Sigmoid colon (tissue), 7 donors: ENCODE results near the gene NHLRC1. TPM values are rescaled to one million over a fixed set of nuclear protein-coding genes. Genes with fewer than 3 reads are reported as not detected.

Experiments
- DNase-seq: peaks from one replicate; pipeline ENCODE4 v3.0.0-alpha.2; 2019
- H3K27ac ChIP-seq, 4 donors: fragments of 200-600 bp; sonication (generic); one replicate each; pipeline ENCODE4 v1.5.1; 2016 to 2019; ENCODE audit warnings: mild to moderate bottlenecking in 1 of 4
- H3K27me3 ChIP-seq, 3 donors: fragments of 200-600 bp; sonication (generic); one replicate each; pipeline ENCODE4 v1.5.1; 2019; ENCODE audit warnings: mild to moderate bottlenecking in 1 of 3
- H3K36me3 ChIP-seq, 4 donors: fragments of 200-600 bp; sonication (generic); one replicate each; pipeline ENCODE4 v1.5.1; 2016 to 2019
- H3K4me1 ChIP-seq, 4 donors: fragments of 200-600 bp; sonication (generic); one replicate each; pipeline ENCODE4 v1.5.1; 2017 to 2019
- H3K4me3 ChIP-seq, 4 donors: fragments of 200-600 bp; sonication (generic); one replicate each; pipeline ENCODE4 v1.5.1; 2017 to 2019; ENCODE audit warnings: mild to moderate bottlenecking in 2 of 4, moderate library complexity in 1 of 4
- H3K9me3 ChIP-seq, 4 donors: fragments of 200-600 bp in 3 of 4; sonication (generic) in 3 of 4; one replicate each; pipeline versions ENCODE4 v1.5.1 to v1.6.1; 2013 to 2019
- CTCF ChIP-seq, 4 experiments: fragments of 450-650 bp in 3 of 4; fragments of 200-600 bp in 1 of 4; IDR thresholded peaks; one replicate each; pipeline ENCODE4 v1.5.1; 2016 to 2019; ENCODE audit warnings: antibody characterized with exemption in 4 of 4, mild to moderate bottlenecking in 3 of 4, moderate library complexity in 2 of 4
- EP300 ChIP-seq, 4 donors: sonication (generic); formaldehyde crosslinking; IDR thresholded peaks; one replicate each; pipeline ENCODE4 v1.6.1; 2017; ENCODE audit warnings: antibody characterized with exemption in 4 of 4
- POLR2A ChIP-seq, 2 donors: fragments of 450-650 bp; IDR thresholded peaks; one replicate each; pipeline ENCODE4 v1.6.1; 2016; ENCODE audit warnings: antibody characterized with exemption in 2 of 2, mild to moderate bottlenecking in 2 of 2, moderate library complexity in 2 of 2
- POLR2AphosphoS5 ChIP-seq, 4 donors: sonication (generic); formaldehyde crosslinking; IDR thresholded peaks; one replicate each; pipeline ENCODE4 v1.6.1; 2017; ENCODE audit warnings: antibody characterized with exemption in 4 of 4
- WGBS, 2 donors: extraction: QIAGEN DNeasy Blood & Tissue Kit; methylation state at CpG; one replicate each; pipeline ENCODE4 v1.1.7; 2013; 5-methylcytosine and 5-hydroxymethylcytosine counted together
- intact Hi-C: fragments of 100-400 bp; cut with DNase I; formaldehyde crosslinking; loops from one replicate; pipeline ENCODE4 v1.15.1; 2023
- polyA plus RNA-seq, 3 donors: library from polyadenylated mRNA; stranded (reverse); fragments of 200-250 nt; gene quantifications; one replicate each; pipeline ENCODE4 v1.2.3, GENCODE V29; 2013
- total RNA-seq, 4 donors: library from RNA; depleted of rRNA; stranded (reverse); fragments of >200 nt; gene quantifications; one replicate each; pipeline ENCODE4 v1.1.0, GENCODE V29; 2016
- donor health status: healthy with polysubstance abuse.
- donor health status: Bipolar disorder and iron deficiency.
- donor health status: healthy.

Gene NHLRC1
- total and polyA plus RNA-seq, 7 donors, result 1.2 to 3.0 (median 1.5) TPM

GRCh38 chr6:18076231-18076630 is 46.2 kb downstream of the NHLRC1 start:
- Histone ChIP-seq H3K27ac (no peak overlapping the region), H3K4me3 (no peak overlapping the region), H3K9me3 (peaks cover 0 to 4% (median 0%) of the 10 kb centered on the region in 4 donors), H3K36me3 (no peaks in the 10 kb centered on the region), H3K4me1 (peaks cover 0 to 3% (median 0%) of the 10 kb centered on the region in 4 donors), H3K27me3 (no peaks in the 10 kb centered on the region)
- TF ChIP-seq EP300 (IDR thresholded peaks at IDR 0.05), result no peak
- no peak for TF ChIP-seq POLR2AphosphoS5 (IDR thresholded peaks at IDR 0.05)
- TF ChIP-seq CTCF (IDR thresholded peaks at IDR 0.05), result no peak
- no peak for TF ChIP-seq POLR2A (IDR thresholded peaks at IDR 0.05)
- no peak for DNase-seq
- 94% methylated on average over 4 of the region's 4 CpGs for WGBS, 2 donors
- intact Hi-C loops, result no loop called here

GRCh38 chr6:18072841-18073240 is 49.6 kb downstream of the NHLRC1 start:
- Histone ChIP-seq H3K27me3 (no peaks in the 10 kb centered on the region), H3K36me3 (no peaks in the 10 kb centered on the region), H3K27ac (no peak overlapping the region), H3K9me3 (peaks cover 0 to 4% (median 0%) of the 10 kb centered on the region in 4 donors), H3K4me1 (peaks cover 0 to 3% (median 0%) of the 10 kb centered on the region in 4 donors), H3K4me3 (no peak overlapping the region)
- intact Hi-C loops, result no loop called here
- DNase-seq, result no peak
- TF ChIP-seq CTCF (IDR thresholded peaks at IDR 0.05) (no peak), POLR2AphosphoS5 (IDR thresholded peaks at IDR 0.05) (no peak), POLR2A (IDR thresholded peaks at IDR 0.05) (no peak), EP300 (IDR thresholded peaks at IDR 0.05) (no peak)

- Histone ChIP-seq H3K4me3 (no peak overlapping the region), H3K27ac (no peak overlapping the region), H3K4me1 (peaks cover 0 to 3% (median 0%) of the 10 kb centered on the region in 4 donors), H3K27me3 (no peaks in the 10 kb centered on the region), H3K36me3 (no peaks in the 10 kb centered on the region), H3K9me3 (peaks cover 0 to 3% (median 0%) of the 10 kb centered on the region in 4 donors)
- no peak for DNase-seq
- WGBS, 2 donors, result 88 to 89% methylated on average over 9 of the region's 9 CpGs
- TF ChIP-seq EP300 (IDR thresholded peaks at IDR 0.05) (no peak), POLR2AphosphoS5 (IDR thresholded peaks at IDR 0.05) (no peak), CTCF (IDR thresholded peaks at IDR 0.05) (no peak), POLR2A (IDR thresholded peaks at IDR 0.05) (no peak)
- intact Hi-C loops, result no loop called here
Observed at GRCh38 chr6:18070486-18070885, 52.0 kb downstream of the NHLRC1 start.

Other genes starting within 250 kb of the NHLRC1 start
- gene KIF13A, start 135.0 kb downstream of the NHLRC1 start, total RNA-seq, result 10 to 100 TPM; 55.3 to 73.8 (median 62.8) TPM
- gene KIF13A, start 135.0 kb downstream of the NHLRC1 start, polyA plus RNA-seq, result 10 to 100 TPM; 18.5 to 23.4 (median 20.9) TPM
- 10 to 100 TPM in 2 of 4 donors, 1 to 10 TPM in 2; 6.6 to 11.1 (median 9.3) TPM for gene TPMT, start 32.4 kb upstream of the NHLRC1 start, total RNA-seq
- 100 to 1,000 TPM in 1 of 3 donors, 10 to 100 TPM in 2; 45.7 to 131 (median 64.3) TPM for gene TPMT, start 32.4 kb upstream of the NHLRC1 start, polyA plus RNA-seq
- gene KDM1B, start 32.7 kb upstream of the NHLRC1 start, total RNA-seq, result 10 to 100 TPM; 10.2 to 14.3 (median 12.2) TPM
- 10 to 100 TPM; 11.4 to 32.8 (median 18.8) TPM for gene KDM1B, start 32.7 kb upstream of the NHLRC1 start, polyA plus RNA-seq
- 100 to 1,000 TPM; 181 to 236 (median 202) TPM for gene DEK, start 141.9 kb upstream of the NHLRC1 start, total RNA-seq
- gene DEK, start 141.9 kb upstream of the NHLRC1 start, polyA plus RNA-seq, result 10 to 100 TPM; 64.9 to 77.4 (median 69.5) TPM